Caco-2 (cell line): ENCODE data around the gene PTPN12. TPM values are rescaled to one million over a fixed set of nuclear protein-coding genes. Genes with fewer than 3 reads are reported as not detected.

Source experiments
- BruUV-seq: library from RNA; stranded (reverse); fragments of 400-500 nt; replicated peaks from 2 replicates; lab custom pipeline; 2021; lab: Mats Ljungman, UMichigan
- CTCF ChIA-PET: fragments of 300-600 bp; sonication (Branson Sonifier 250); formaldehyde crosslinking; loops from one replicate; lab custom pipeline; 2022; ENCODE audit warnings: antibody characterized with exemption; lab: Charles Lee
- POLR2A ChIA-PET: fragments of 300-600 bp; sonication (Branson Sonifier 250); formaldehyde crosslinking; loops from one replicate; lab custom pipeline; 2022; ENCODE audit warnings: antibody characterized with exemption; lab: Charles Lee
- DNase-seq, 2 experiments: peaks; one replicate each; pipeline versions ENCODE4 v3.0.0 to v3.0.0-alpha.2; 2020 to 2022
- H3K27me3 ChIP-seq: replicated peaks from 2 replicates; pipeline ENCODE4 v1.6.0; 2011; ENCODE audit warnings: low read length; ENCODE audit not compliant: control insufficient read depth, insufficient read depth
- H3K36me3 ChIP-seq: 2 replicates; pipeline ENCODE4 v1.5.1; 2011; ENCODE audit warnings: low read length; ENCODE audit not compliant: control insufficient read depth, insufficient read depth
- H3K4me1 ChIP-seq: fragments of 250-450 bp; sonication (Bioruptor Pico); 2 replicates; pipeline ENCODE4 v1.5.1; 2020; ENCODE audit warnings: mild to moderate bottlenecking
- H3K4me3 ChIP-seq: 2 replicates; pipeline ENCODE4 v1.5.1; 2011; ENCODE audit warnings: low read depth, mild to moderate bottlenecking, control low read depth, low read length
- H3K9me3 ChIP-seq: fragments of 250-450 bp; sonication (Bioruptor Pico); 2 replicates; pipeline ENCODE4 v1.5.1; 2020; ENCODE audit warnings: mild to moderate bottlenecking, moderate library complexity
- H3K27ac Mint-ChIP-seq: one replicate; pipeline ENCODE4 v1.8.0; 2022; ENCODE audit warnings: mixed read lengths; ENCODE audit not compliant: unreplicated experiment
- H3K27me3 Mint-ChIP-seq: one replicate; pipeline ENCODE4 v1.8.0; 2022; ENCODE audit warnings: mixed read lengths; ENCODE audit not compliant: insufficient read depth, unreplicated experiment
- H3K36me3 Mint-ChIP-seq: one replicate; pipeline ENCODE4 v1.8.0; 2022; ENCODE audit warnings: mild to moderate bottlenecking, mixed read lengths; ENCODE audit not compliant: insufficient read depth, unreplicated experiment
- H3K4me1 Mint-ChIP-seq: one replicate; pipeline ENCODE4 v1.8.0; 2022; ENCODE audit warnings: low read depth, mixed read lengths; ENCODE audit not compliant: unreplicated experiment
- H3K4me3 Mint-ChIP-seq: one replicate; pipeline ENCODE4 v1.8.0; 2022; ENCODE audit warnings: mild to moderate bottlenecking, moderate library complexity, mixed read lengths; ENCODE audit not compliant: unreplicated experiment
- H3K9me3 Mint-ChIP-seq: one replicate; pipeline ENCODE4 v1.8.0; 2022; ENCODE audit warnings: mixed read lengths; ENCODE audit not compliant: unreplicated experiment
- CTCF ChIP-seq, 2 experiments: fragments of 200-600 bp in 1 of 2; IDR thresholded peaks; 1 replicate in 1 of 2; 2 replicates in 1 of 2; pipeline versions ENCODE4 v1.5.1 to v1.8.0; 2011 to 2022; ENCODE audit warnings: antibody characterized with exemption in 1 of 2, control low read depth in 1 of 2, inconsistent platforms in 1 of 2, low read depth in 1 of 2, low read length in 1 of 2, mild to moderate bottlenecking in 1 of 2, moderate library complexity in 1 of 2; ENCODE audit not compliant: insufficient read depth in 1 of 2, severe bottlenecking in 1 of 2, unreplicated experiment in 1 of 2
- intact Hi-C: fragments of 100-400 bp; cut with micrococcal nuclease; formaldehyde crosslinking; loops from one replicate; pipeline ENCODE4 v1.10.0; 2022; ENCODE audit not compliant: unreplicated experiment
- total RNA-seq: library from RNA; stranded (reverse); gene quantifications from 2 replicates; pipeline ENCODE4 v1.2.3, GENCODE V29; 2022

Gene PTPN12
- total RNA-seq, 1 experiment from 2014 or later, result 67.1 TPM

- CTCF ChIA-PET, result no interaction called here
- H3K27me3 Mint-ChIP-seq, result no peaks in the 10 kb centered on the region
- no peaks in the 10 kb centered on the region for H3K27me3 ChIP-seq
These were observed 521 bp upstream of the PTPN12 start for GRCh38 chr7:77536413-77537135.

GRCh38 chr7:77537778-77538280, 734 bp downstream of the PTPN12 start:
- H3K4me3 Mint-ChIP-seq, result peak overlapping the region; percentile 88
- ChIA-PET CTCF (no interaction called here), POLR2A (interaction anchor here (0.9 kb wide), 2 partner anchors 9 to 123 kb away, joined by 3 to 4 read pairs; no protein-coding TSS in a partner anchor)
- no peaks in the 10 kb centered on the region for H3K27me3 ChIP-seq
- peak overlapping the region; percentile 56 for H3K4me3 ChIP-seq
- peaks cover 12% of the 10 kb centered on the region; the same call in 1 of the 2 replicates for H3K4me1 ChIP-seq
- peaks cover 21% of the 10 kb centered on the region for H3K4me1 Mint-ChIP-seq
- intact Hi-C loops, result loop anchor here (1.0 to 2.0 kb wide), 3 partner anchors 59 to 99 kb away; no protein-coding TSS in a partner anchor
- H3K36me3 Mint-ChIP-seq, result peaks cover 13% of the 10 kb centered on the region
- H3K27me3 Mint-ChIP-seq, result no peaks in the 10 kb centered on the region
- DNase-seq, result peak in 1 of 2 experiments; percentile 49
- peak overlapping the region; percentile 60 for H3K27ac Mint-ChIP-seq
- BruUV-seq, result no TSS peak
- no peaks in the 10 kb centered on the region for H3K36me3 ChIP-seq
- TF ChIP-seq CTCF (IDR thresholded peaks at IDR 0.05; ENCODE audit: insufficient read depth in 1 of 2, low read depth in 1 of 2, low read length in 1 of 2, severe bottlenecking in 1 of 2, unreplicated experiment in 1 of 2), result no peak
- H3K9me3 Mint-ChIP-seq, result no peaks in the 10 kb centered on the region
- no peaks in the 10 kb centered on the region for H3K9me3 ChIP-seq

More at GRCh38 chr7:77536413-77537135, 521 bp upstream of the PTPN12 start:
- intact Hi-C loops, result no loop called here
- TF ChIP-seq CTCF (IDR thresholded peaks at IDR 0.05; ENCODE audit: insufficient read depth in 1 of 2, low read depth in 1 of 2, low read length in 1 of 2, severe bottlenecking in 1 of 2, unreplicated experiment in 1 of 2), result no peak
- BruUV-seq, result TSS peak; percentile 92
- Histone ChIP-seq H3K36me3 (no peaks in the 10 kb centered on the region), H3K4me1 (peaks cover 12% of the 10 kb centered on the region; the same call in 1 of the 2 replicates), H3K9me3 (no peaks in the 10 kb centered on the region), H3K4me3 (peak overlapping the region; percentile 56)
- POLR2A ChIA-PET, result interaction anchor here (0.6 to 1.3 kb wide), 6 partner anchors 25 to 205 kb away, joined by 3 to 11 read pairs (median 6); no protein-coding TSS in a partner anchor
- H3K9me3 Mint-ChIP-seq, result no peaks in the 10 kb centered on the region
- peak overlapping the region; percentile 94 for H3K27ac Mint-ChIP-seq
- peaks cover 13% of the 10 kb centered on the region for H3K36me3 Mint-ChIP-seq
- peak; percentile 98 to 99 for DNase-seq
- H3K4me3 Mint-ChIP-seq, result peak overlapping the region; percentile 88
- peaks cover 12% of the 10 kb centered on the region for H3K4me1 Mint-ChIP-seq
